ENCODE data around the gene ATOSB.

DNA sequence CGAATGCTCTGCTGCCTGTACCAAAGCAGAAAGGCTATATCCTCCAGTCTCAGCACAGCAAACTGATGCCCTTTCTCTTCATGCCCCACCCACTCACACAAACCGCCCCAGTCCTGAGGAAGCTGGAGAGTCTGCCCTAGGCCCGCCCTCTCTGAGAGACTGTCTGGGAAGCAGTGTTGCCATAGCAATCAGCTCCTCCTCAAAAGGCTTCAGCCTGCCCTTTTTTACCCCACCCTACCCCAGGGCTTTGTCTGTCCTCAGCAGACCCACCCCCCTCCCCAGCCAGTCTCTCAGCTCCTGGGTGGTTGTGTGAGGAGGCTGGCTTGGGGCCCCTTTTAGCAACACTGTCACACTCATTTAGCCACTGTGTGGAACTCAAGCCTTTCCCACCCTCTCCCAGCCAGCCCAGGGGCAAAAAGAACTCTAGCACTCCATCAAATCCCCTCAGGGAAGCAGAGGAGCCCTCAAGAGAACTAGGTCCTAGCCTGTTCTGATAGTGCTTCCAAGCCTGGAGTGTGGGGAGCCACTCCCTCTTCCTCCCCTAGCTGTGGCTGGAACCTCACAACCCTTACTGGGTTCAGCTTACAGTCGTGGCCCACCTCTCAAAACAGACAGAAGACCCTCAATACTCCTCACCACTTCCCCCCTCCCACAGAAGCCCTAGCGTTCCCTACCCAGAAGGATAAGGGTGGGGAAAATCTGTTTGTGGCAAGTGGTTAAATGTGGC is 1.4 kb downstream of the ATOSB start:
- TF ChIP-seq, protein P1, sequence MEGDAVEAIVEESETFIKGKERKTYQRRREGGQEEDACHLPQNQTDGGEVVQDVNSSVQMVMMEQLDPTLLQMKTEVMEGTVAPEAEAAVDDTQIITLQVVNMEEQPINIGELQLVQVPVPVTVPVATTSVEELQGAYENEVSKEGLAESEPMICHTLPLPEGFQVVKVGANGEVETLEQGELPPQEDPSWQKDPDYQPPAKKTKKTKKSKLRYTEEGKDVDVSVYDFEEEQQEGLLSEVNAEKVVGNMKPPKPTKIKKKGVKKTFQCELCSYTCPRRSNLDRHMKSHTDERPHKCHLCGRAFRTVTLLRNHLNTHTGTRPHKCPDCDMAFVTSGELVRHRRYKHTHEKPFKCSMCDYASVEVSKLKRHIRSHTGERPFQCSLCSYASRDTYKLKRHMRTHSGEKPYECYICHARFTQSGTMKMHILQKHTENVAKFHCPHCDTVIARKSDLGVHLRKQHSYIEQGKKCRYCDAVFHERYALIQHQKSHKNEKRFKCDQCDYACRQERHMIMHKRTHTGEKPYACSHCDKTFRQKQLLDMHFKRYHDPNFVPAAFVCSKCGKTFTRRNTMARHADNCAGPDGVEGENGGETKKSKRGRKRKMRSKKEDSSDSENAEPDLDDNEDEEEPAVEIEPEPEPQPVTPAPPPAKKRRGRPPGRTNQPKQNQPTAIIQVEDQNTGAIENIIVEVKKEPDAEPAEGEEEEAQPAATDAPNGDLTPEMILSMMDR (IDR thresholded peaks at IDR 0.05 in 4 of 5, conservative IDR thresholded peaks at IDR 0.05 in 1 of 5): no peak
- no peak for TF ChIP-seq POLR2A (IDR thresholded peaks at IDR 0.05)

Measured in gastrocnemius medialis (tissue), 4 donors.